ENCODE data around the gene ELOVL7. TPM values are rescaled to one million over a fixed set of nuclear protein-coding genes. Genes with fewer than 3 reads are reported as not detected.

ELOVL7 gene
- total and polyA plus RNA-seq, 2 donors (not counting 1 experiment from before 2014, with no cell fraction given), result under 0.01 to 0.07 TPM

- H3K4me3 ChIP-seq (replicated peaks in 1 of 4; ENCODE audit: control extremely low read depth in 1 of 4, insufficient read depth in 1 of 4, low read depth in 3 of 4, low read length in 4 of 4), result no peak overlapping the region
- no peaks in the 10 kb centered on the region for H3K36me3 ChIP-seq (ENCODE audit: control insufficient read depth, insufficient read depth, low read length)
- H2AFZ ChIP-seq (ENCODE audit: low read length), result no peak overlapping the region
- DNase-seq (ENCODE audit: low read depth in 2 of 2), result peak in 1 of 2 donors; percentile 6
- H3K27me3 ChIP-seq (ENCODE audit: control insufficient read depth, insufficient read depth, low read length), result peaks cover 4% of the 10 kb centered on the region
- no peak overlapping the region for H3K4me2 ChIP-seq (ENCODE audit: extremely low read depth, insufficient read depth, low read length)
- H3K4me1 ChIP-seq (ENCODE audit: control insufficient read depth, extremely low read depth, insufficient read depth, low read length), result no peaks in the 10 kb centered on the region
- TF ChIP-seq CTCF (conservative IDR thresholded peaks at IDR 0.05 in 1 of 2, IDR thresholded peaks at IDR 0.05 in 1 of 2; ENCODE audit: low read depth in 1 of 2, low read length in 2 of 2) (no peak), EZH2 (IDR thresholded peaks at IDR 0.05; ENCODE audit: low read length, missing control alignments) (no peak)
- no peaks in the 10 kb centered on the region for H3K79me2 ChIP-seq (ENCODE audit: control insufficient read depth, insufficient read depth, low read length)
- H4K20me1 ChIP-seq (ENCODE audit: control insufficient read depth, extremely low read depth, insufficient read depth, low read length), result no peaks in the 10 kb centered on the region
- no peak overlapping the region for H3K27ac ChIP-seq (ENCODE audit: insufficient read depth, low read length)
- H3K9me3 ChIP-seq (ENCODE audit: control insufficient read depth, insufficient read depth, low read depth, low read length), result no peaks in the 10 kb centered on the region
- H3K9ac ChIP-seq (ENCODE audit: insufficient read depth, low read length), result no peak overlapping the region
Observed at GRCh38 chr5:60836131-60836530, 7.9 kb downstream of the ELOVL7 start.

GRCh38 chr5:60835554-60835953, 8.5 kb downstream of the ELOVL7 start:
- Histone ChIP-seq H3K9ac (ENCODE audit: insufficient read depth, low read length) (no peak overlapping the region), H3K36me3 (ENCODE audit: control insufficient read depth, insufficient read depth, low read length) (no peaks in the 10 kb centered on the region), H4K20me1 (ENCODE audit: control insufficient read depth, extremely low read depth, insufficient read depth, low read length) (no peaks in the 10 kb centered on the region), H3K27me3 (ENCODE audit: control insufficient read depth, insufficient read depth, low read length) (peaks cover 4% of the 10 kb centered on the region), H3K4me1 (ENCODE audit: control insufficient read depth, extremely low read depth, insufficient read depth, low read length) (no peaks in the 10 kb centered on the region), H3K9me3 (ENCODE audit: control insufficient read depth, insufficient read depth, low read depth, low read length) (no peaks in the 10 kb centered on the region), H2AFZ (ENCODE audit: low read length) (no peak overlapping the region), H3K79me2 (ENCODE audit: control insufficient read depth, insufficient read depth, low read length) (no peaks in the 10 kb centered on the region), H3K27ac (ENCODE audit: insufficient read depth, low read length) (no peak overlapping the region), H3K4me3 (replicated peaks in 1 of 4; ENCODE audit: control extremely low read depth in 1 of 4, insufficient read depth in 1 of 4, low read depth in 3 of 4, low read length in 4 of 4) (no peak overlapping the region), H3K4me2 (ENCODE audit: extremely low read depth, insufficient read depth, low read length) (no peak overlapping the region)
- TF ChIP-seq CTCF (conservative IDR thresholded peaks at IDR 0.05 in 1 of 2, IDR thresholded peaks at IDR 0.05 in 1 of 2; ENCODE audit: low read depth in 1 of 2, low read length in 2 of 2) (no peak), EZH2 (IDR thresholded peaks at IDR 0.05; ENCODE audit: low read length, missing control alignments) (no peak)
- DNase-seq (ENCODE audit: low read depth in 2 of 2), result peak; percentile 4 to 14

GRCh38 chr5:60833520-60833919, 10.5 kb downstream of the ELOVL7 start:
- no peak overlapping the region for H3K9ac ChIP-seq (ENCODE audit: insufficient read depth, low read length)
- H2AFZ ChIP-seq (ENCODE audit: low read length), result no peak overlapping the region
- H3K27me3 ChIP-seq (ENCODE audit: control insufficient read depth, insufficient read depth, low read length), result no peaks in the 10 kb centered on the region
- H3K4me1 ChIP-seq (ENCODE audit: control insufficient read depth, extremely low read depth, insufficient read depth, low read length), result no peaks in the 10 kb centered on the region
- H3K4me3 ChIP-seq (replicated peaks in 1 of 4; ENCODE audit: control extremely low read depth in 1 of 4, insufficient read depth in 1 of 4, low read depth in 3 of 4, low read length in 4 of 4), result no peak overlapping the region
- no peak for TF ChIP-seq EZH2 (IDR thresholded peaks at IDR 0.05; ENCODE audit: low read length, missing control alignments)
- TF ChIP-seq CTCF (conservative IDR thresholded peaks at IDR 0.05 in 1 of 2, IDR thresholded peaks at IDR 0.05 in 1 of 2; ENCODE audit: low read depth in 1 of 2, low read length in 2 of 2), result no peak
- H3K9me3 ChIP-seq (ENCODE audit: control insufficient read depth, insufficient read depth, low read depth, low read length), result no peaks in the 10 kb centered on the region
- H3K36me3 ChIP-seq (ENCODE audit: control insufficient read depth, insufficient read depth, low read length), result no peaks in the 10 kb centered on the region
- H3K4me2 ChIP-seq (ENCODE audit: extremely low read depth, insufficient read depth, low read length), result no peak overlapping the region
- DNase-seq (ENCODE audit: low read depth in 2 of 2), result no peak
- no peaks in the 10 kb centered on the region for H4K20me1 ChIP-seq (ENCODE audit: control insufficient read depth, extremely low read depth, insufficient read depth, low read length)
- H3K79me2 ChIP-seq (ENCODE audit: control insufficient read depth, insufficient read depth, low read length), result no peaks in the 10 kb centered on the region
- no peak overlapping the region for H3K27ac ChIP-seq (ENCODE audit: insufficient read depth, low read length)

Data from fibroblast of lung (primary cell).